ENCODE measurements around the gene SLC38A7. TPM values are rescaled to one million over a fixed set of nuclear protein-coding genes. Genes with fewer than 3 reads are reported as not detected.
A peak's percentile ranks its signal among the peaks of the same experiment; 100 is the strongest.

Gene SLC38A7
- total and polyA plus RNA-seq, 2 of the 13 experiments (the other 11 are each of a cell fraction or from before 2014, with no cell fraction given): 13.2 to 14.1 TPM

- TF ChIP-seq ZBTB26 (CRISPR knock-in tag; IDR thresholded peaks at IDR 0.05; ENCODE audit: borderline replicate concordance) (0 out of 2 replicates have a peak, but pooled peaks have one; percentile 39), HDAC6 (IDR thresholded peaks at IDR 0.05; ENCODE audit: low read depth, low read length) (no peak), ZNF251 (CRISPR knock-in tag; IDR thresholded peaks at IDR 0.05) (peak; percentile 88; the same call in 1 of the 2 replicates), ZNF788 (CRISPR knock-in tag; IDR thresholded peaks at IDR 0.05; ENCODE audit: borderline replicate concordance) (peak; percentile 92), CREM (IDR thresholded peaks at IDR 0.05) (peak; percentile 100), CREM (CRISPR knock-in tag; IDR thresholded peaks at IDR 0.05) (peak; percentile 84), GTF2F1 (IDR thresholded peaks at IDR 0.05; ENCODE audit: low read length) (peak; percentile 54; the same call in 1 of the 2 replicates), NFATC3 (CRISPR knock-in tag; IDR thresholded peaks at IDR 0.05) (0 out of 2 replicates have a peak, but pooled peaks have one; percentile 75), ZNF607 (CRISPR knock-in tag; IDR thresholded peaks at IDR 0.05; ENCODE audit: borderline replicate concordance) (peak; percentile 84), ZNF124 (CRISPR knock-in tag; IDR thresholded peaks at IDR 0.05) (peak; percentile 60; the same call in 1 of the 2 replicates), THYN1 (CRISPR knock-in tag; IDR thresholded peaks at IDR 0.05; ENCODE audit: borderline replicate concordance, low read depth) (no peak), SNAPC4 (CRISPR knock-in tag; IDR thresholded peaks at IDR 0.05) (peak; percentile 99), ZNF350 (CRISPR knock-in tag; IDR thresholded peaks at IDR 0.05; ENCODE audit: borderline replicate concordance, low read depth) (peak; percentile 83; the same call in 1 of the 2 replicates), ZSCAN12 (CRISPR knock-in tag; IDR thresholded peaks at IDR 0.05) (0 out of 2 replicates have a peak, but pooled peaks have one; percentile 16), DMAP1 (CRISPR knock-in tag; IDR thresholded peaks at IDR 0.05) (peak; percentile 89; the same call in 1 of the 2 replicates), KDM5A (IDR thresholded peaks at IDR 0.05; ENCODE audit: borderline replicate concordance, low read length) (peak; percentile 79; the same call in 1 of the 2 replicates), ZNF414 (CRISPR knock-in tag; IDR thresholded peaks at IDR 0.05) (peak; percentile 65; the same call in 1 of the 2 replicates), TAF15 (IDR thresholded peaks at IDR 0.05; ENCODE audit: low read depth, low read length, poor library complexity, severe bottlenecking) (no peak), TRIM22 (IDR thresholded peaks at IDR 0.05) (no peak), RFX5 (IDR thresholded peaks at IDR 0.05; ENCODE audit: low read depth, low read length) (peak; percentile 97), ZFP90 (CRISPR knock-in tag; IDR thresholded peaks at IDR 0.05; ENCODE audit: borderline replicate concordance) (peak; percentile 92)
Measured at GRCh38 chr16:58629733-58630640, 54.6 kb downstream of the SLC38A7 start, which contains the start of gene CNOT1 (continued).

Data from HepG2 (cell line).